NCI-H748 (cell line): ENCODE measurements around the gene APAF1.

Source experiments
- DNase-seq: peaks from one replicate; lab custom pipeline; 2025; ENCODE audit not compliant: unreplicated experiment; lab: John Stamatoyannopoulos, UW

The APAF1 gene

GRCh38 chr12:98669751-98670150 is 24.7 kb downstream of the APAF1 start:
- no peak for DNase-seq

- DNase-seq = no peak
Measured at GRCh38 chr12:98671459-98671858, 26.4 kb downstream of the APAF1 start.

DNA sequence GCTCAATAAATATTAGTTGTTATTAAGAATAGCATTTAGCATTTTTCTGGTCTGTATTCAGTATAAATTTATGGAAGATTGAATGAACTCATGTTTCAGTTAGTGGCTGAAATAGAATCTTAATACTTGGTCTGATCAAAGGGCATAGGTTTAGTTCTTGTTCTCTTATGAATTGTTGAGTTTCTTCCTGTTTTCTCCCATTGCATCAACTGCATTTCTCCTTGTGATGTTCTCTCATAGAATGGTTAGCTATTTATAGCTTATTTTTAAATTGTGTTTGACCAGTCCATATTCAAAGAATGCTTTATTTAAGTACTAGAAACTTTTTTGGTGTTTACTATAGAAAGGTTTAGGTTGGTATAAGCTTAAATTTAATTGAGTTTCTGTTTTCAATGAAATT is 29.8 kb downstream of the APAF1 start:
- no peak for DNase-seq

- no peak for DNase-seq
Measured at GRCh38 chr12:98678236-98678945, 33.3 kb downstream of the APAF1 start.

GRCh38 chr12:98678946-98679610 is 34.0 kb downstream of the APAF1 start:
- no peak for DNase-seq

- no peak for DNase-seq
Measured at GRCh38 chr12:98679611-98680005, 34.5 kb downstream of the APAF1 start.

DNA sequence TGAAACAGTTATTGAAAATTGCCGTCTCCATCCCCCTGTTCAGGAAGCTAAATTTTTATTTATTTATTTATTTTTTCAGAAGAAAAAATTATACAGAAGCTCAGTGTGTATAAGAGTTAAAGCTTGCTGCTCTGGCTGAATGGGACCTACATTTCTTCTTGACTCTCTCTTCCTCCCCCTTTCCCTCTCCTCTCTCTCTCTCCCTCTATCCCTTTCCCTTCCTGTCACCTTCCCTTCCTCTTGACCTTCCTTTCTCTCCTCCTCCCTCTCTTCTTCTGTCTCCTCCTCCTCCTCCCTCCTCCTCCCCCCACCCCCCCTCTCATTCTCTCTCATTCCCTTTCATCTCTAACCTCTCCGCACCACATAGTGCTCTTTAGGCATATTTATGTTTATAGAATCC is 39.1 kb downstream of the APAF1 start:
- DNase-seq = no peak

- no peak for DNase-seq
Measured at GRCh38 chr12:98686603-98687002, 41.5 kb downstream of the APAF1 start.

GRCh38 chr12:98691351-98691750 is 46.3 kb downstream of the APAF1 start:
- DNase-seq = no peak

DNA sequence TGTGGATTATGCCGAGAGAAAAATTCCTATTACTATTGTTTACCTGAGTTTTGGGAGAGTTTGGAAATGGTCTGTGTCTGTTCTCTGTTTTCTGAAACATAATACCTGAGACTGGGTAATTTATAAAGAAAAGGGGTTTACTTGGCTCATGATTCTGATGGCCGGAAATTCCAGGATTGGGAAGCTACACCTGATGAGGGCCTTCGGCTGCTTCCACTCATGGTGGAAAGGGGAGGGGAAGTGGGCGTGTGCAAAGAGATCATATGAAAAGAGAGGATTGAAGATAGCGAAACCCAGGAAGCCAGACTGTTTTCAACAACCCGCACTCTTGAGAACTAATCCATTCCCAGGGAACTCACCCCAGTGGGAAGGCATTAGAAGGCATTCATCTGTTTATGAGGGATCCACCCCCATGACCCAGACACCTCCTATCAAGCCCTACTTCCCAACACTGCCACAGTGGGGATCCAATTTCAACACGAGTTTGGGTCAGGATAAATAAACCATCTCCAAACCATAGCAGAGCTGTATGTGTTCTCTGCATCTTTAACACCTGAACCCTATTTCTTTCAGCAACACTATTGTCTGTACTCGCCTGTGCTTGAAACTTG is 51.1 kb downstream of the APAF1 start:
- no peak for DNase-seq

DNA sequence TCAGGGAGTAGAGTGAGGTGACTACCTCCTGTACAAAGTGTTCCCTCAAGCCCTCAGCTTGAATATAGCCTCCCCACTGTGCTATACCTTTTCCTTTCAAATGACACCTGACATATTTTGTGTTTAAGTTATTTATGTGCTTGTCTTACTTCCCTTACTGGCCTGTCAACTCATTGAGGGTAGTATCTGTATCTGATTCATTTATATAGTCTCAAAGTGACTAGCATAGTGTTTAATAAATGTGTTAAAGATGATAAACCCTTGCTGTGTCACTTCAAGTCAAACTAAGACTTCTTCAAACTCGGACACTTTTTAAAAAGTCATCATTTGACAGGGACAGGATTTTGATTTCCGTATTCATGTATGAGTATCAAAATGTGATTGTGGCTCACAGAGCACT is 52.1 kb downstream of the APAF1 start:
- no peak for DNase-seq

DNA sequence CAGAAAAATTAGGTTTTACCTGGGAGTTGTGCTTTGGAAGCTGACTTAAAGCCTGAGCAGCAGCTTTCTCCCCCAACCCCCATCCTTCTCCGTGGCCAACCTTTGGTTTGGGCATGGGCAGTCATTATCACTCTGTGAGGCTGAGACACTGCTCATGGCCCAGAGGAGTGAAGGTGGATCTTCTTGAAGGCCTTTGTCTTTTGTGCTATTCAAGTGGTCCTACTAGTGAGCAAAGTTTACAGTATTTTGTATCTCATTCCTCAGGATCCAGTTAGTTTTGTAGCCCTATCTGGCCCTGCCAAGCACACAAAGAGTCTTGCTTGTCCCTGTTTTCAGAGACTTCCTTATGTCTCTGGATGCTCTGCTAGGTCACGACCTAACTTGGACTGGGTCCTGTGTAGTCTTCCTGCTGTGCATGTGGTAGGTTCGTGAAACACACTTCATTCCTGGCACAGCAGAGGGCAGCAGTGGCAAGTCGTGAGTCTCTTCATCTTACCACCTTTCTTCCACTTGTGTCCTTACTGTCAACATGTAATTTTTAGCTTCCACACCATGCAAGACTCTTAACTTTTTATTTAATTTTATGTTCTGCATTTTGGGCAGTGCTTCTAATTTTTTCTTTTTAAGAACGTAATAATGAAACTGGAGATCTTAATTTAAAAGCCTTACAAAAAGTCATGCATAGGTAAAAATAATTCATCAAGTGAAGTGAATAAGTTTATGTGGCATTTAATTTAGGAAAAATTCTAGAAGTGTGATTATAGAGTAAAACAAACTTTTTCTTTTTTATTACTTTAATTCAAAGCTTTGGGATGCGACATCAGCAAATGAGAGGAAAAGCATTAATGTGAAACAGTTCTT is 53.7 kb downstream of the APAF1 start:
- peak; percentile 40 for DNase-seq

DNA sequence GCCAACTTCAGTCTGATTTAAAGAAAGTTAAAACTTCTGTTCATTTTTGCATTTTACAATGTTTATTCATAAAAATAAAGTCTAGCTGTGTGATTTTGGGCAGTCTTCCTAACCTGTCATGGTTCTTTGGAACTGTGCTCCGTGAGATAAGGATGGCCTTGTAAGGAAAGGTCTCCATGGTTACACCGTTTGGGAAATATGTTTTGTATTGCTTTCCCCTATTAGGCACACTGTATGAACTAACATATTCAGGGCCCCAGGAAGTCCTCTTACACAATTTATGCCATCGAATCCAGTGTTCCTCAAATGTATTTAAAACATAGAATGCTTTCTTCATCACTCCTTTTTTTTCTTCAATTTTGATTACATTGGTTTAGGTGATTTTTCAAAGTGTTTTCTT is 54.5 kb downstream of the APAF1 start:
- DNase-seq = no peak

GRCh38 chr12:98701166-98701565 is 56.1 kb downstream of the APAF1 start:
- no peak for DNase-seq

- no peak for DNase-seq
Measured at GRCh38 chr12:98709022-98709421, 63.9 kb downstream of the APAF1 start.

DNA sequence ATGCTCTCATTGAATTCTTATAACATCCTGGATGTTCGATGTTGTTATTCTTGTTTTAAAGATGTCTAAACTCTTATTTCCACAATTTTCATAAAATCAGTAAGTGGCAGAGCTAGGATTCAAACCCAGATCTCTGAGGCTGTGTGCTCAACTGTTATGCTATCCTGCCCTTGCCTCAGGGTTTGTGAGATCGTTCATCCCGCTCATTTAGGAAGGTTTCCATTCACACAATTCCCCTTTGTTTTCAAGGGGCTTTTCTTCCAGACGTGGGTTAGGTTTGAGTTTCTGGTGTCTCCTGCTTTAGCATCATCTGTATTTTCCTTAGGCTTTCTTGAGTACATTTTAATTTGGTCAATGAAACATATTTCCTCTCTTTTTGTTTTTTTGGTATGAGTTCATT is 69.3 kb downstream of the APAF1 start:
- no peak for DNase-seq

- no peak for DNase-seq
Measured at GRCh38 chr12:98719515-98720504, 74.7 kb downstream of the APAF1 start.

- no peak for DNase-seq
Measured at GRCh38 chr12:98721204-98721702, 76.2 kb downstream of the APAF1 start.

- DNase-seq = no peak
Measured at GRCh38 chr12:98724384-98725155, 79.5 kb downstream of the APAF1 start.
